A549 (cell line): Measurements from ENCODE around the gene MLPH.

Experiments used
- CEBPB ChIP-seq, 2 experiments: fragments of >200 bp in 1 of 2; sonication (Bioruptor Twin) in 1 of 2; formaldehyde crosslinking in 1 of 2; IDR thresholded peaks; 2 replicates each; pipeline ENCODE4 v1.6.1; 2012 to 2016
- EP300 ChIP-seq, 2 experiments: fragments of >200 bp; sonication (Bioruptor Twin); formaldehyde crosslinking; IDR thresholded peaks; 2 replicates in 1 of 2; 3 replicates in 1 of 2; pipeline ENCODE4 v1.6.1; 2016 to 2017
- PHF8 ChIP-seq: fragments of 200-600 bp; sonication (generic); IDR thresholded peaks from 2 replicates; pipeline ENCODE4 v1.6.1; 2016; ENCODE audit warnings: low read depth, mild to moderate bottlenecking, antibody characterized with exemption, moderate library complexity, borderline replicate concordance
- POLR2A ChIP-seq: IDR thresholded peaks from 2 replicates; pipeline ENCODE4 v1.6.1; 2012; ENCODE audit warnings: mild to moderate bottlenecking, low read length
- RAD21 ChIP-seq, 2 experiments: fragments of >200 bp in 1 of 2; sonication (Bioruptor Twin) in 1 of 2; formaldehyde crosslinking in 1 of 2; IDR thresholded peaks in 1 of 2; conservative IDR thresholded peaks in 1 of 2; 2 replicates in 1 of 2; 3 replicates in 1 of 2; pipeline ENCODE4 v1.6.1; 2012 to 2018; ENCODE audit warnings: inconsistent platforms in 1 of 2
- RCOR1 ChIP-seq: fragments of 150-350 bp; IDR thresholded peaks from 2 replicates; pipeline ENCODE4 v1.6.1; 2014; ENCODE audit warnings: antibody characterized with exemption, low read length, low read depth
- ZNF302 ChIP-seq: fragments of 250-450 bp; sonication (Bioruptor Pico); IDR thresholded peaks from 2 replicates; pipeline ENCODE4 v1.9.0; 2021; ENCODE audit warnings: inconsistent platforms, mild to moderate bottlenecking, moderate library complexity
- TF ChIP-seq, protein P1 (sequence below): fragments of >200 bp; sonication (Bioruptor Twin); formaldehyde crosslinking; IDR thresholded peaks from 3 replicates; pipeline ENCODE4 v1.5.1; 2016
- TF ChIP-seq, protein P2 (sequence below): IDR thresholded peaks from 2 replicates; pipeline ENCODE4 v1.6.1; 2012

DNA sequence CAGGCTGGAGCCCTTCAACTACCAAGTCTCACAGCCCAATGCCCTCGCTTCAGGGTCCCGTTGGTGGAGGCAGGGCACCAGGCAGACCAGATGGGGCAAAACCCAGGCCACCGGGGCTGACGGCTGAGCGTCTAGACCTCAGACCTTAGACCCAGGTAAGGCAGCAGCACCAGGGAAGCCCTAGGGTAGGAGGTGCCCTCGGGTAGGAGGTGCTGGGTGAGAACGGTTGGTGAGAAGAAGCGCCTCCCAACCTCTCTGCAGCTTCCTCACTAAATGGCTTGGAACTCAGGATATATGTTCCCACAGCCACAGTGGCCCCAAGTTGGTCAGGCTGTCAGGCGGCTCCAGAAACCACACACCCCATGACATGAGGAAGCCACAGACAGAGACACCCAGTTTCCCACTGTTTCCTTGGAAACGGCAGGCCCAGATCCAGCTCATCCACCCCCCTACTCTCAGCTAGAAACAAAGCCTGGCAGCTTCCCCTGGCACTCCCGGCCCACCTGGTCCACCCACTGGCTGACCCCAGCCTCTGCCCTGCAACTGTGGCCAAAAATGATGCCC lies 13.1 kb upstream of the MLPH start:
- TF ChIP-seq, protein P1, sequence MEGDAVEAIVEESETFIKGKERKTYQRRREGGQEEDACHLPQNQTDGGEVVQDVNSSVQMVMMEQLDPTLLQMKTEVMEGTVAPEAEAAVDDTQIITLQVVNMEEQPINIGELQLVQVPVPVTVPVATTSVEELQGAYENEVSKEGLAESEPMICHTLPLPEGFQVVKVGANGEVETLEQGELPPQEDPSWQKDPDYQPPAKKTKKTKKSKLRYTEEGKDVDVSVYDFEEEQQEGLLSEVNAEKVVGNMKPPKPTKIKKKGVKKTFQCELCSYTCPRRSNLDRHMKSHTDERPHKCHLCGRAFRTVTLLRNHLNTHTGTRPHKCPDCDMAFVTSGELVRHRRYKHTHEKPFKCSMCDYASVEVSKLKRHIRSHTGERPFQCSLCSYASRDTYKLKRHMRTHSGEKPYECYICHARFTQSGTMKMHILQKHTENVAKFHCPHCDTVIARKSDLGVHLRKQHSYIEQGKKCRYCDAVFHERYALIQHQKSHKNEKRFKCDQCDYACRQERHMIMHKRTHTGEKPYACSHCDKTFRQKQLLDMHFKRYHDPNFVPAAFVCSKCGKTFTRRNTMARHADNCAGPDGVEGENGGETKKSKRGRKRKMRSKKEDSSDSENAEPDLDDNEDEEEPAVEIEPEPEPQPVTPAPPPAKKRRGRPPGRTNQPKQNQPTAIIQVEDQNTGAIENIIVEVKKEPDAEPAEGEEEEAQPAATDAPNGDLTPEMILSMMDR = no peak
- TF ChIP-seq, protein P2, sequence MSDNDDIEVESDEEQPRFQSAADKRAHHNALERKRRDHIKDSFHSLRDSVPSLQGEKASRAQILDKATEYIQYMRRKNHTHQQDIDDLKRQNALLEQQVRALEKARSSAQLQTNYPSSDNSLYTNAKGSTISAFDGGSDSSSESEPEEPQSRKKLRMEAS = no peak
- TF ChIP-seq RCOR1 = no peak
- no peak for TF ChIP-seq PHF8
- no peak for TF ChIP-seq ZNF302 (CRISPR knock-in tag)
- no peak for TF ChIP-seq EP300 (IDR thresholded peaks at IDR 0.05)
- TF ChIP-seq RAD21 (conservative IDR thresholded peaks at IDR 0.05 in 1 of 2, IDR thresholded peaks at IDR 0.05 in 1 of 2) = no peak
- no peak; the same call in 1 of the 2 replicates for TF ChIP-seq POLR2A
- TF ChIP-seq CEBPB (IDR thresholded peaks at IDR 0.05) = no peak
